Kidney glomerular epithelial cell (primary cell): ENCODE data around the gene ABCA12.

ENCODE experiments used
- DNase-seq: peaks from one replicate; lab custom pipeline; 2025; lab: John Stamatoyannopoulos, UW

The ABCA12 gene

DNA sequence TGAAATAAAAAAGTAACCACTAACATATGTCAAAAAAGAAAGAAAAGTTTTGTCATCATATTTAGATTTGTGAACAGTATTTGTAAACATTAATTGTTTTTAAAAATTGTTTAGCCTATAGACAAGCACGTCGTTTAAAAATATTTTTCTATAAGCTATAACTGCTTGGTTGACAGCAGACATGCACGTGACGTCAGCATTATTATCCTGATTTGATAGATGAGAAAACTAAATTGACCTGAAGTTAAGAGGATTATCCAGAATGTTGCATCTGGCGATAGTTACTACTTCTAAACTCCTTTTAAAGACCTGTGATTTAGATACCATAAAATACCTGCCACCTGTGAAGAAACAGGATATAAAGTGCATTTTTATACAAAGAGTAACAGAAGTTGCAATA, 172.0 kb downstream of the ABCA12 start:
- DNase-seq = no peak

- no peak for DNase-seq
These were observed 177.7 kb downstream of the ABCA12 start for GRCh38 chr2:214960677-214961076.

DNA sequence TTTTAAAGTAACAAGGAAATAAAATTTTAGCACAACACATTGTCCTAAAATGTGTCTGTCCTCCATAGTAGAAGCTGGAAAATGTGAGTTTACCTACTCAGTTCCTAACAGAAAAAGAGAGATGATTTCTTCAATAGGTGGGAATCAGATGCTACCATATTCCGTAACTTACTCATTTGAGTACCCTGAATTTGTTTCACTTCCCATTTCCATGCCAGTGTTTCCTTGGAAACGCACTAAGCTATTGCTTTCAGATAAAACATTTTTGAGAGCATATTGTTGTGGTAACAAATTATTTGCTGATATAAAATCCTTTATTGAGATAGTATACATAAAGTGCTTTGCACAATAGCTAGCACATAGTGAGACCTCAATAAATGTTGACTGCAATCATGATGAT, 191.5 kb downstream of the ABCA12 start:
- DNase-seq = no peak

DNA sequence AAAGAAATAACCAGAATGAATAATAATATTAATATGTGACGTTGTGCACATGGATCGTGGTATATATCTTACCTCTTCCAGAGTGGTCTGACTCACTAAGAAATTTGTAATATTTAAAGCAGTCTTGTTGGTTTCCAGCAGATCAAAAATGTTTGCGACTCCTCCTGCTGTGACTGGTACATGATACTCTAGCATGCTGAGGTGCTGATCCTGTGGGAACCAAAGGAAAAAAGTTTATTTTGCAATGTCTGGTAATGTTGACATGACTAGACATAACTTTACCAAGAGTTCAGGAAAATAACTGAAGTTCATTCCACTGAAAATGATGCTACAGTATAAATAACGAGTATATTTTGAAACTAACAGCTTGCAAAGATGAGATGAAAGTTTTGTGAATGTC, 204.4 kb downstream of the ABCA12 start:
- DNase-seq = no peak

GRCh38 chr2:214904634-214905033, 233.8 kb downstream of the ABCA12 start:
- DNase-seq = no peak

GRCh38 chr2:214904176-214904575, 234.2 kb downstream of the ABCA12 start:
- no peak for DNase-seq

DNA sequence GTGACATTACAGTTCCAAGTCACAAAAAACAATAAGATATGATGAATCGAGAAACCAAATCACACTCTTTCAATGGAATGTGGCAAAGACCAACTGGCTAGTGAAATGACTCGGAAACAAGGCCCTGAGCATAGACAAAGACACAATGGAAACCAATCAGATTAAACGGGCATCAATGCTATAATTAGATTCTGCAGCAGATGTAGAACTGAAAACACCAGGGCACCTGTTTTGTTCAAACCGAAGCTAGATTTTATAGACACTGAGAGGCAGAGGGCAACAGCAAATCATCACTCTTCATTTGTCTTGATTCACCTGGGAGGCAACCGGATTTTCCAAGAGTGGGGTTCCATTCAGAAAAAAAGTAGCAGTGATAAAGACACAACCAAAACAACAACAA, 236.1 kb downstream of the ABCA12 start:
- no peak for DNase-seq

DNA sequence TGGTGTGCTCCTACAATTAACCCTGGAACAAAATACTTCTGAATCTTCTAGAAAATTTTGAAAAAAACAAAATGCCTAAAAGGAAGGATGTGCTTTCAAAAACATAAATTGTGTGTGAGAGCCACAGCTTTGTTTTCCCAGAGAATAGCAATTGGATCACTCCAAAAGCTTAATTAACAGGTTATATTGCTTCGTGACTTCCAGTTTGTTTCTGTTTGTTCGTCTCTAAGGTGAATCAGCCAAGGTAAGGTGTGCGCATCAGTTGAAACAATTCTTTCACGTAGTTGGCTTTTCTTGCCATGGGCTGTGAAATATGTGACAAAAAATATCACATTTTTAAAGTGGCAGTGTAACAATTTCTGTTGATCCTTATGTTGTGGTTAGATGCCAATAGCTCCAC, 238.7 kb downstream of the ABCA12 start:
- no peak for DNase-seq

DNA sequence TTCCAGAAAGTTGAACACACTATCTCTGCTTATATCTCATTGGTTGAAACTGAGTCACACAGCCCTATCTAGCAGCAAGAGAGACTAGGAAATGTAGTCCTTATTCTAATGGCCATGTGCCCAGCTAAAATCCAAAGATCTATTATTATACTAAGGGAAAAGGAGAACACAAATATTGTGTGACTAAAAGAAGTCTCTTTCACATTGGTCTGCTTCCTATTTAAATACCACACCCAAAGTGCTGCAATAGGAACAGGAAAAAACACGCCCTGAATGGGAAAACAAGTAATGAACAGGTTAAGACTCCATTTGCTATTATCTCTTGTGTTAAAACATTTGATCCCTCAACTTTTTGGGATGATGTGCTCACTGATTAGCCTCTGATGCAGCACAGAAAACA, 242.2 kb downstream of the ABCA12 start:
- no peak for DNase-seq

DNA sequence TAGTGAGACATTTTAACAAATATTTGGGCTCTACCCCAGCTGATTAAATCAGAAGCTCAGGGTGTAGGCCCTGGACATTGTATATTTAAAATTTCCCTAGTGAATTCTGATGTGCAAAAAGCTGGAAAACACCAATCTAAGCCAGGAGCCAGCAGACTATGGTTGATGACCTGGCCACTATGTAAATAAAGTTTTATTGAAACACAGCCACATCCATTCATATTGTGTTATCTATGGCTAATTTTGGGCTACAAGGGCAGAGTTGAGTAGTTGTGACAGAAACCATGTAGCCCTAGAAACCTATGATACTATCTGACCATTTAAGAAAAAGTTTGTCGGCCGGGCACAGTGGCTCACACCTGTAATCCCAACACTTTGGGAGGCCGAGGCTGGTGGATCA, 243.0 kb downstream of the ABCA12 start:
- DNase-seq = no peak

GRCh38 chr2:214889301-214889700, 249.1 kb downstream of the ABCA12 start:
- DNase-seq = no peak

DNA sequence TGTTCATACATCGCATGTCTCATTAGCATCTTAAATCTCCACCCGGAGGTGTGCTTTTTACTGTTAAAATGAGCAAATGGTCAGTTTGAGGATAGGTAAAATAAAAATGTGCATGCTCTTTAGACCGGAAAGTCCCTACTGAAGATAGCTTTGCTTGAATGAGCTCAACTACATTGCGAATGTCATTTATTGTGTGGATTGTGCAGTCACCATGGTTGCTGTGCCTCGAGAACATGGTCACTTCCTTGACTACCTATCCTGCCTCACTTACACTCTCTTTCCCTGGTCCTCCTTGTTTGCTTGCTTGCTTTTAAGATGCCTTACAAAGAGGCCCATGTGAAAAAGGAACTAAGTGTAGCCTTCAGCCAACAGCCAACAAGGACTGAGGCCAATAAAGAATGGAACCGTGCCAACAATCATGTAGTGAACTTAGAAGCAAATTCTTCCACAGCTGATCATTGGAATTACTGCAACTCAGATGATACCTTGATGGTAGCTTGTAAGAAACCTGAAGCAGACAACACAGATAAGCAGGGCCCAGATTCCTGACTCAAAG, 256.7 kb downstream of the ABCA12 start:
- no peak for DNase-seq
